ENCODE measurements around the gene ABCC1.

- TF ChIP-seq POLR2A (IDR thresholded peaks at IDR 0.05; ENCODE audit: extremely low read depth, insufficient read length) (no peak), CTCF (IDR thresholded peaks at IDR 0.05; ENCODE audit: low read depth, low read length) (no peak)
Measured at GRCh38 chr16:16019488-16019887, 70.1 kb downstream of the ABCC1 start.
